DND-41 (cell line): ENCODE measurements around the gene GDAP2.

Experiments
- CTCF ChIP-seq: IDR thresholded peaks from 2 replicates; pipeline ENCODE4 v1.5.1; 2012; ENCODE audit warnings: borderline replicate concordance, low read length, moderate library complexity, mild to moderate bottlenecking; ENCODE audit not compliant: poor library complexity, severe bottlenecking; ENCODE audit errors: extremely low read depth
- EZH2 ChIP-seq: IDR thresholded peaks from 3 replicates; pipeline ENCODE4 v1.6.1; 2012; ENCODE audit warnings: borderline replicate concordance, low read depth, mild to moderate bottlenecking, moderate library complexity, low read length, inconsistent platforms; ENCODE audit not compliant: severe bottlenecking

GRCh38 chr1:117919376-117919775, 10.0 kb downstream of the GDAP2 start:
- TF ChIP-seq CTCF, result no peak
- TF ChIP-seq EZH2, result no peak
